ENCODE measurements around the gene SIX2.

SIX2 gene

DNA sequence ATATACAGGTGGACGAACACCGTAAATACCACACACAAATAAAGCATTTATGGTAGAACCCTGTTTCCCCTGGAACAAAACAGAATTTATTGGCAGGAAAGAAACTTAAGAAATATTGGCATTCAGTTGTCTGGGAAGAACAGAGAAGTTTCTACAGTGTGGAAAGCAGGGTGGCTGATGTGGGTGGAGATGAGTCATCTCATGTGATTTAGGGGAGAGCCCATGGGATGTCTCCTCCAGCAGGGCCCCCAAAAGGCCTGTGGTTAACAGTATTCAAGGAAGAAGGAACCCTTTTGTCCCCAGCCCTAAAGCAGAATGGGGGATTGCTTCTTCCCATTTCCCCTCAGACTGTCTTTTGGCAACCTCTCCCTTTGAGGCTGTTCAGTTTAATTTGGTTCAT, 43.6 kb downstream of the SIX2 start:
- no peak for DNase-seq (ENCODE audit: low read depth)

DNA sequence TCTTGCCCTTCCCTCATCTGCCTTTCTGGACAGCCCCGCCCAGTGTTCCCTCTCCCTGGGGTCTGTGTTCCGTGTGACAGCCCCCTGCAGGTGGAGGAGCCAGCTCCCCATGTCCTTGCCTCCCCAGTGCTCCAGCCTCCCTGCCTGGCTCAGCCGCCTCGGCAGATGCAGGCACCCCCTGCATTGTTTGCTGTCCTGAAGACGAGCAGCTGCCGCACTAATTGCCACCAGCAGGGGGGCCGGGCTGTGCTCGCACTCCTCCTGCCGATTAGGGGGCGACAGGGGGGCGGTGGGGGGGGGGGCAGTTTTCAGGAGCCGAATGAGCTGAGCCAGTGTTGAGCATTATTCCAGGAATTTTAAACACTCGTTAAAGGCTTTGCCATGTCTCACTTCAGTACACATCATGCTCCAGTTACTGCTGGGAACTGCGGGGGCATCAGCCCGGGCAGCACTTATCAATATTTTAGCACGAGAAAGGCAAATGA, 44.5 kb downstream of the SIX2 start:
- no peak for DNase-seq (ENCODE audit: low read depth)

DNA sequence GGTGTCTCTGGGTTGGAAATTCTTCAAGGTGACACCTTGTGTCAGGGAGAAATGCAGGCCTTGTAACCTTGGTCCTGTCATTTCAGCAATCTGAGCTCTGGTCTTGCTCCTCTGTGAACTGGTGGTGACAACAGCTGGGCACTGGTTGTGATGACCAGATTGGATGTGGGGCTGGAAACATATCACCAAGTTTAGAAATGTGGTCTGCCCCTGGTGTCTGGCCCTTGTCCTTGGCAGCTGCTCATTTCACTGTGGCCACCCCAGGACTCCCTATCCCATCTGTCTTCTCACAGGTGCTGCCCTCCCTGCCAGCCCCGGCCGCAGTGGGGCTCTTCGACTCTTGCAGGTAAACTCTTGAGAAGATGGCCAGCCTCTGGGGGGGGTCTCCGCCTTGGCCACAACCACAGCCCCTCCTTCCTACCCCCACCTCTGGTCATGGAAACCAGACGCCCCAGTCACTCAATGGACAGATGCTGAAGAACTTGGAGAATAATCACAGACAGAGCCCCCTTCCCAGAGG, 47.0 kb downstream of the SIX2 start:
- no peak for DNase-seq (ENCODE audit: low read depth)

DNA sequence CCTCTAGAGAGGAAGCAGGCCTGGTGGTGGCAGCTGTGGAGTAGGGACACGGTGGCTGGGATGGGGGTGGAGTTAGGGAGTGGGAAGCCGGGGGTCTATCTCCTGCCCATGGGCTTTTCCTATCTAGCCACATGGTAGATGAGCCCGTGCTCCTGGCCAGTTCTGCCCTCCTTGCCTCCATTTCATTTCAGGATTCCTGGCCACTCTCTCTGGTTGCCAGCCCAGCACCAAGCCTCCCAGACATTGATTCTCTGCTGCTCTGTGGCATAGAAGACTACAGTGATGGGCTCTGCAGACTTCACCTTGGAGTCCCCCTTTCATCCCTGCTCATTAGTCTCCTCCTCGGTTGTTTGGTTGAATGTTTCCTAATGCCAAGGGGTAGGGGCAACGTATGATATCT, 48.4 kb downstream of the SIX2 start:
- DNase-seq (ENCODE audit: low read depth), result no peak

DNA sequence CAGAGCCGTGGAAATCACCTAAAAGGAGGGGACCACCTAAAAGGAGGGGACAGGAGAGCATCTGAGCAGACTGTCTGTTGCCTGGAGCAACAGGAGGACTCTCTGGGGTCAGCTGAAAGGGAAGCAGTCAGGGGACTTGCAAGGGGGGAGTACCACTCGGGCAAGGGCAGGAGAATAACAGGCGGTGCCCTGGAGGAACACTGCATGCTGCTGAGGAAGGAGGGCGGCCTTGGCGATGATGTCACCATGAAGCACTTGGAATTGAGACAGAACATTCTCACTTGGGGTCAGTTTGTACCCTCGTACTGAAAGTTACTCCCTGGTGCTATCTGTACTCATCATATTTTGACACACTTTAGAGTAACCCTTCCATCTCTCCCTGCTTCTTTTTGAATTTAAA, 49.4 kb downstream of the SIX2 start:
- DNase-seq (ENCODE audit: low read depth), result no peak

DNA sequence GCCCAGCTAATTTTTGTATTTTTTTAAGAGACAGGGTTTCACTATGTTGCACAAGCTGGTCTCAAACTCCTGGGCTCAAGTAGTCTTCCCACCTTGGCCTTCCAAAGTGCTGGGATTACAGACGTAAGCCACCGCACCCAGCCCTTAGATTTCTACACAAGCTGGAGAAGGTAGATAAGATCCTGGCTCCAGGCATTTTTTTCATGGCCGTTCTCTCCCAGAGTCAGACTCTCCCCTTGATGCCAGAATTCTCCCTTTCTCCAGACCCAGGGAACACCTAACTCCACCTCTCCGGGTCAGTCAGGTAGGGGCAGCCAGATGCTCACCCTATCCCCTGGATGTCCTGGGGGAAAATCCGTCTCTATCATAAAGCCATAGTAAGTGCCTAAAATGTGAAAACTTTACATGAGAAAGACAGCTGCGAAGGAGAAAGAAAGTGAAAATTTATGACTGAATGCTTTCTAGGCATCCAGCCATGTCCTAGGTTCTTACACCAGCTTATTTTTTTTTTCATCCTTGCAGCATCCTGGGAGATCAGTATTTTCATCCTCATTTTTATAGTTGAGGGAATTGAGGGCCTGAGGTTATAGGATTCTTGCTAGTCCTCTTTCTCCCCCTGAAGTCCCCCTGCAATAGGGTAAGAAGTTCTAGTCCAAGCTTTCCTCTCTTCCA, 51.5 kb downstream of the SIX2 start:
- no peak for DNase-seq (ENCODE audit: low read depth)

DNA sequence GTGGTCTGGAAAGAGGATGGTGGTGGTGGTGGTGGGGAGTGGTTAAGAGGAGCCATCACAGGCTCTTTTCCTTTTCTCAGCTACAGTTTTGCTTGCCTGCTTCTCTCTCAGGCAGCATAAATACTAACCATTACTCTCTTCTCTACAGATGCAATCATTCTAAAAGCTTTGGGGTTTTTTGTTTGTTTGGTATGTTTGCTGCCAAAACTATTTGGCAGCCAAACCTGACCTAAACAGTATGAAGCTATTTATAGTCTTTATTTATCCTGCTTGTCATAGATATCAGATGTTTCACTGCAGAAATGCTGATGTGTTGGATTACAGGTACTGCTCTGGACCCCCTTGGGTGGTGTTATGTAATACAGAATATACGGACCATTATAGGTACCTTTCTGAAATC, 52.4 kb downstream of the SIX2 start:
- DNase-seq (ENCODE audit: low read depth), result no peak

DNA sequence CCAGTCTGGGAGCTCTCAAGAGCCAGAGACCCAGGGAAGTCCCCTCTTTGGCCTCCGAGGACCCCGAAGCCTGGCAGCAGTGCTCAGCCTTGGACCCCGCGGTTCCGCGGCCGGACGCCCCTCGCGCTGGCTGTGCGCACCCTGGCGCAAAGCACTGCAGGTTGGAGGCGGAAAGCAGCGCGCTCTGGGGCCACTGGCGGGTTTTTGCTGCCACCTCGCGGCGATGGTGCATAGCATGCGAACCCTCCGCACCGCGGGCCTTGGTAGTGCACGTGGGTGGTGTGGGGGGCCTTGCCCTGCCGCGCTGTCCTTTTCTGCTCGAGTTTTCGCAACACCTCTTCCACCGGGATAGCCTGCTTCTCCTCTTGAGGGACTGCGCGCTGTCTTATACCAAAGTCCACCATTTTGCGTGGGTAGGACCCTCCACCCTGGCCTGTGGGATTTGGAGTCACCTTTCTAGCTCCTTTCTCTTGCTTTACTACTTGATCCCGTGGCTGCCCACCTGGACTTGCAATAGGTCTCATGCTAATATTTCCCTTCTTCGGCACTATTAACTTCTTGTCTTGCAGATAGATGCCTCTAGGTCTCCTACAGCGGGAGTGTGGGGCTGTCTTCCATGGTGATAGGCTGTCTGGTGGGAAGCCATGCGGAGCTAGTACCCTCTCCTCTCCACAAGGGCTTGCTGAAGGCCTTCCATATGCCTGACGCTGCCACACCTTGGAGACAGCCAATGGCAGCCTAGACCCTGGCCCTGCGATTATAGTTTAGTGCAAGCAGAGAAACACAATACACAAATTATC, 53.5 kb downstream of the SIX2 start:
- no peak for DNase-seq (ENCODE audit: low read depth)

Measured in fibroblast of the conjunctiva (primary cell).